GM23248 (cell line): ENCODE results near the gene CIDEC. TPM values are rescaled to one million over a fixed set of nuclear protein-coding genes. Genes with fewer than 3 reads are reported as not detected.
A peak's percentile ranks its signal among the peaks of the same experiment; 100 is the strongest.

Experiments used
- DNase-seq: peaks from one replicate; pipeline ENCODE4 v3.0.0-alpha.2; 2015
- H2AFZ ChIP-seq: fragments of 200-600 bp; sonication (generic); 2 replicates; pipeline ENCODE4 v1.6.1; 2016; ENCODE audit warnings: antibody characterized with exemption
- H3F3A ChIP-seq: fragments of 200-600 bp; sonication (generic); 2 replicates; pipeline ENCODE4 v1.6.1; 2016; ENCODE audit warnings: mild to moderate bottlenecking, antibody characterized with exemption, mixed run types; ENCODE audit not compliant: insufficient read depth
- H3K27ac ChIP-seq: fragments of 200-600 bp; sonication (generic); 2 replicates; pipeline ENCODE4 v1.5.1; 2016; ENCODE audit warnings: mild to moderate bottlenecking
- H3K27me3 ChIP-seq: fragments of 200-600 bp; sonication (generic); replicated peaks from 2 replicates; pipeline ENCODE4 v1.6.1; 2016; ENCODE audit warnings: mild to moderate bottlenecking; ENCODE audit not compliant: insufficient read depth
- H3K36me3 ChIP-seq: fragments of 200-600 bp; sonication (generic); 2 replicates; pipeline ENCODE4 v1.6.1; 2016; ENCODE audit warnings: low read depth, mild to moderate bottlenecking
- H3K4me1 ChIP-seq: fragments of 200-600 bp; sonication (generic); 2 replicates; pipeline ENCODE4 v1.6.1; 2016; ENCODE audit warnings: mild to moderate bottlenecking; ENCODE audit not compliant: insufficient read depth
- H3K4me2 ChIP-seq: fragments of 200-600 bp; sonication (generic); one replicate; pipeline ENCODE4 v1.6.1; 2016; ENCODE audit warnings: mild to moderate bottlenecking; ENCODE audit not compliant: unreplicated experiment
- H3K4me3 ChIP-seq: fragments of 200-600 bp; sonication (generic); 2 replicates; pipeline ENCODE4 v1.5.1; 2016; ENCODE audit warnings: mild to moderate bottlenecking
- H3K79me2 ChIP-seq: fragments of 200-600 bp; sonication (generic); 2 replicates; pipeline ENCODE4 v1.6.1; 2016; ENCODE audit warnings: mild to moderate bottlenecking; ENCODE audit not compliant: insufficient read depth
- H3K9ac ChIP-seq: fragments of 200-600 bp; sonication (generic); 2 replicates; pipeline ENCODE4 v1.6.1; 2016; ENCODE audit warnings: mild to moderate bottlenecking
- H3K9me2 ChIP-seq: fragments of 200-600 bp; sonication (generic); 2 replicates; pipeline ENCODE4 v1.6.1; 2016; ENCODE audit warnings: mixed run types, mild to moderate bottlenecking, moderate library complexity; ENCODE audit not compliant: insufficient read depth
- H3K9me3 ChIP-seq: fragments of 200-600 bp; sonication (generic); one replicate; pipeline ENCODE4 v1.6.1; 2017; ENCODE audit warnings: low read depth
- H4K20me1 ChIP-seq: fragments of 200-600 bp; sonication (generic); 2 replicates; pipeline ENCODE4 v1.6.0; 2016; ENCODE audit not compliant: insufficient read depth
- EZH2 ChIP-seq: fragments of 200-600 bp; sonication (generic); IDR thresholded peaks from 2 replicates; pipeline ENCODE4 v1.6.1; 2018; ENCODE audit warnings: antibody characterized with exemption, mild to moderate bottlenecking; ENCODE audit not compliant: insufficient read depth, poor library complexity, severe bottlenecking
- EZH2phosphoT487 ChIP-seq: fragments of 200-600 bp; sonication (generic); IDR thresholded peaks from 2 replicates; pipeline ENCODE4 v1.6.1; 2018; ENCODE audit warnings: antibody characterized with exemption, moderate library complexity, mild to moderate bottlenecking, low read depth; ENCODE audit not compliant: insufficient read depth
- WGBS, 2 experiments: methylation state at CpG; one replicate each; pipeline ENCODE4 v1.1.6; 2015 to 2017; ENCODE audit warnings: low lambda C conversion rate in 2 of 2, low coverage in 1 of 2; ENCODE audit errors: missing lambda C conversion rate in 2 of 2; 5-methylcytosine and 5-hydroxymethylcytosine counted together
- in situ Hi-C: fragments of 300-500 bp; cut with MboI; formaldehyde crosslinking; loops from 2 replicates; pipeline ENCODE4 v1.15.0; 2020
- polyA plus RNA-seq: library from polyadenylated mRNA; unstranded; fragments of >200 nt; fragmentation: Nextera tagmentation; extraction: Ambion mirVana; gene quantifications from 2 replicates; pipeline ENCODE4 v1.2.1, GENCODE V29; 2016
- total RNA-seq: library from RNA; depleted of rRNA; stranded (reverse); fragments of >200 nt; shearing (Covaris generic); gene quantifications from 2 replicates; pipeline ENCODE4 v1.2.3, GENCODE V29; 2014; rRNA removed

Gene CIDEC, protein sequence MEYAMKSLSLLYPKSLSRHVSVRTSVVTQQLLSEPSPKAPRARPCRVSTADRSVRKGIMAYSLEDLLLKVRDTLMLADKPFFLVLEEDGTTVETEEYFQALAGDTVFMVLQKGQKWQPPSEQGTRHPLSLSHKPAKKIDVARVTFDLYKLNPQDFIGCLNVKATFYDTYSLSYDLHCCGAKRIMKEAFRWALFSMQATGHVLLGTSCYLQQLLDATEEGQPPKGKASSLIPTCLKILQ
- total RNA-seq (not detected in 2 replicates), polyA plus RNA-seq (not detected in 2 replicates)

DNA sequence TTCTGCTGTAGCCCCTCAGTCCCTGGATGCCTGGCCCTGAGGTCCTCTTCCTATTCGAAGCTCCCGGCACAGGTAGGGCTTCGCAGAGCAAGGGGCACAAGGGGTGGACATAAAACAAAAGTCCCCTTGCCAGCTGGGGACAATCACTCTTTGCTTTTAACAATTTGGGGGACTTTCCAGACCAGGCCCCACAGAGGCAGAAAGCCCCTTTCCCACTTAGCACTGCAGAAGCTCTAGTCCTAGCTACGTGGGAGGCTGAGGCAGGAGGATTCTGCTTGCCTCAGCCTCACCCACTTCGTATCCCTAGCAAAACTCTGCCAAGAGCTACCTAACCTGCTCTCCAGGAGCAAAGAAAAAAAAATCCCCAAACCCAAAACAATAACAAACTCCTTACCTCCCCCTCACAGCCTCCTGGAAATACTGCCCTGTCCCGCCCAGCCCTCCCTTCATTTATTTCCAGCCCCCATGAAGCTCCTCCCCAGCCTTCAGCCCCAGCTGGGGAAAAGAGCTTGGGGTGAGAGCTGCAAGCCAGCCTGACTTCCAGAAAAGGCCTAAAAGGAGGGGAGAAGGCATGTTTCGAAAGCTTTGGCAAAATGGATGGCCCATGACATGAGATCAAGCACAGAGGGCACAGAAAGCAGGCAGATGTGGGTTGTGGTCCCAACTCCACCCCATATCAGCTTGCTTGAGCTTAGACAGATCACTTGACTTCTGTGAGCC is at the start of gene CIDEC:
CIDEC (minus strand) TSS at position 424 of the 720 bp plus-strand sequence. CDS start 1,767 bp downstream, outside the sequence.
- TF ChIP-seq EZH2 (no peak), EZH2phosphoT487 (no peak)
- no peaks in the 10 kb centered on the region for H3K27me3 ChIP-seq
- no peak within 1 kb of the TSS for H3K27ac ChIP-seq
- no peak within 1 kb of the TSS for H3K9ac ChIP-seq
- H3K4me3 ChIP-seq = no peak within 1 kb of the TSS
- peaks cover 15% of the 10 kb centered on the region for H3K4me1 ChIP-seq
- no peaks in the 10 kb centered on the region for H4K20me1 ChIP-seq
- no peaks in the 10 kb centered on the region for H3K79me2 ChIP-seq
- no peak within 1 kb of the TSS; the same call in 1 of the 2 replicates for H2AFZ ChIP-seq
- no peaks in the 10 kb centered on the region for H3K36me3 ChIP-seq
- H3K9me2 ChIP-seq = no peaks in the 10 kb centered on the region
- H3F3A ChIP-seq = peaks cover 15% of the 10 kb centered on the region
- in situ Hi-C loops = no loop called here
- H3K4me2 ChIP-seq = no peak within 1 kb of the TSS
- DNase-seq = no peak
- WGBS, 2 experiments = 90 to 93% methylated on average over 6 to 7 of the region's 7 CpGs
- no peaks in the 10 kb centered on the region for H3K9me3 ChIP-seq

GRCh38 chr3:9928158-9928557 is 48.1 kb upstream of the CIDEC start:
- H3K27me3 ChIP-seq = no peaks in the 10 kb centered on the region
- no peaks in the 10 kb centered on the region for H3K9me2 ChIP-seq
- no peaks in the 10 kb centered on the region; the same call in 1 of the 2 replicates for H3K36me3 ChIP-seq
- H3F3A ChIP-seq = no peaks in the 10 kb centered on the region
- 91 to 92% methylated on average over 20 to 23 of the region's 23 CpGs for WGBS, 2 experiments
- H3K9ac ChIP-seq = no peak overlapping the region
- no peak overlapping the region for H2AFZ ChIP-seq
- no peak for DNase-seq
- no peaks in the 10 kb centered on the region for H4K20me1 ChIP-seq
- in situ Hi-C loops = no loop called here
- no peak overlapping the region for H3K27ac ChIP-seq
- TF ChIP-seq EZH2 (no peak), EZH2phosphoT487 (no peak)
- no peaks in the 10 kb centered on the region for H3K79me2 ChIP-seq
- no peak overlapping the region for H3K4me3 ChIP-seq
- no peaks in the 10 kb centered on the region for H3K9me3 ChIP-seq
- H3K4me2 ChIP-seq = no peak overlapping the region
- H3K4me1 ChIP-seq = no peaks in the 10 kb centered on the region

DNA sequence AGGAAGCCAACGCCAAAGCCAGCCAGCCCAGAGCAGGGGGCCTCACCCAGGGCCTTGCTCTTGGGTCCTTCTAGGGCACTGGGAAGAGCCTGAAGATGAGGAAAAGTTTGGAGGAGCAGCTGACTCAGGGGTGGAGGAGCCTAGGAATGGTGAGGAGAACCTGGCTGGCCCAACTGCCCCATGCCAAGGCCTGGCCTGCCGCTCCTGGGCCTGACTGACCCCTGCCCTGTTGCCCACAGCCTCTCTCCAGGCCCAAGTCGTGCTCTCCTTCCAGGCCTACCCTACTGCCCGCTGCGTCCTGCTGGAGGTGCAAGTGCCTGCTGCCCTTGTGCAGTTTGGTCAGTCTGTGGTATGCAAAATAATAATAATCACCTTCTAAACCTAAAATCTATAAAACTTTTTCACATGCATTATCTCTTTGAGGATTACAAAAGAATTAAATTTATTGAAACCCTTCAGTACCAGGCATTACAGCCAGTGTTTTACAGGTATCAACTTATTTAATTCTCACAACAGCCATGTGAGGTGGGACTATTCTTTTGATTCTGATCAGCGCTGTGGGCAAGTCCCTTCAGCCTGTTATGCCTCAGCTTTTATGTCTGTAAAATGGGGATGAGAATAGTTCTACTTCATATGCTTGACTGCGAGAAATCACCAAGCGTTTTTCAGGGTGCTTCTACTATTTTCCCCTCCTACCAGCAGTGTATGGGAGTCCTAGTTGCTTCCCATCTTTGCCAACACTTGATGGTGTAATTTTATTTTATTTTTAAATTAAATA is 38.4 kb upstream of the CIDEC start:
- H3F3A ChIP-seq = no peaks in the 10 kb centered on the region
- in situ Hi-C loops = no loop called here
- no peak overlapping the region for H3K27ac ChIP-seq
- H2AFZ ChIP-seq = no peak overlapping the region
- H3K9ac ChIP-seq = no peak overlapping the region
- H3K79me2 ChIP-seq = no peaks in the 10 kb centered on the region
- 92 to 93% methylated on average over 8 of the region's 8 CpGs for WGBS, 2 experiments
- no peak for DNase-seq
- TF ChIP-seq EZH2phosphoT487 (no peak), EZH2 (no peak)
- no peak overlapping the region for H3K4me3 ChIP-seq
- no peaks in the 10 kb centered on the region for H3K9me2 ChIP-seq
- no peaks in the 10 kb centered on the region for H3K9me3 ChIP-seq
- no peaks in the 10 kb centered on the region for H3K36me3 ChIP-seq
- H3K4me1 ChIP-seq = peaks cover 6% of the 10 kb centered on the region
- H3K27me3 ChIP-seq = no peaks in the 10 kb centered on the region
- no peaks in the 10 kb centered on the region for H4K20me1 ChIP-seq
- H3K4me2 ChIP-seq = peak overlapping the region; percentile 87

DNA sequence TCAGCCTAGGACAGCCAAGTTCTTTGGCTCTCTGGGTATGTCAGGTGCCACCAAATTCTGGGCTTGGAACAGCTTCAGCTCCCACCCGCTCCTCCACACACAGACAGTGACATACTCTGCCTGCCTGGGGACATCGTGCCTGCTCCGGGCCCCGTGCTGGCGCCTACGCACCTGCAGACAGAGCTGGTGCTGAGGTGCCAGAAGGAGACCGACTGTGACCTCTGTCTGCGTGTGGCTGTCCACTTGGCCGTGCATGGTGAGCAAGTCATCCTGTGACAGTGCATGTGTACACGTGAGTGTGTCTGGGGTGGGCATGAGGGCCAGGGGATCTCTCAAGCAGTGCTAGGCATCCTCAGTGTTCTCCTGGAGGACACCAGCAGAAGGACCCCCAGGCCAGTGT is 37.8 kb upstream of the CIDEC start:
- peak overlapping the region; percentile 87 for H3K4me2 ChIP-seq
- no peak overlapping the region; the same call in 1 of the 2 replicates for H2AFZ ChIP-seq
- H3K27me3 ChIP-seq = no peaks in the 10 kb centered on the region
- H3K4me1 ChIP-seq = peaks cover 6% of the 10 kb centered on the region
- peak overlapping the region; percentile 81; the same call in 1 of the 2 replicates for H3K9ac ChIP-seq
- TF ChIP-seq EZH2 (no peak), EZH2phosphoT487 (no peak)
- H3K36me3 ChIP-seq = no peaks in the 10 kb centered on the region
- no peak overlapping the region for H3K27ac ChIP-seq
- no peaks in the 10 kb centered on the region for H3K9me2 ChIP-seq
- in situ Hi-C loops = no loop called here
- peaks cover 2% of the 10 kb centered on the region; the same call in 1 of the 2 replicates for H3F3A ChIP-seq
- WGBS, 2 experiments = 73 to 90% methylated on average over 8 to 10 of the region's 10 CpGs
- H3K4me3 ChIP-seq = peak overlapping the region; percentile 77; the same call in 1 of the 2 replicates
- no peak for DNase-seq
- no peaks in the 10 kb centered on the region for H4K20me1 ChIP-seq
- no peaks in the 10 kb centered on the region for H3K9me3 ChIP-seq
- no peaks in the 10 kb centered on the region for H3K79me2 ChIP-seq
